NCI-H526 treated with DMSO at 0.1 percent for 48 hours (cell line): Measurements from ENCODE around the gene FOXC1.
A peak's percentile ranks its signal among the peaks of the same experiment; 100 is the strongest.

ENCODE experiments used
- DNase-seq: peaks from one replicate; lab custom pipeline; 2025; lab: John Stamatoyannopoulos, UW

The FOXC1 gene

GRCh38 chr6:1609648-1610496, at the start of gene FOXC1:
Gene FOXC1 (plus strand): TSS chr6:1609915. CDS start chr6:1610446, 531 bp downstream.
- peak; percentile 34 for DNase-seq

DNA sequence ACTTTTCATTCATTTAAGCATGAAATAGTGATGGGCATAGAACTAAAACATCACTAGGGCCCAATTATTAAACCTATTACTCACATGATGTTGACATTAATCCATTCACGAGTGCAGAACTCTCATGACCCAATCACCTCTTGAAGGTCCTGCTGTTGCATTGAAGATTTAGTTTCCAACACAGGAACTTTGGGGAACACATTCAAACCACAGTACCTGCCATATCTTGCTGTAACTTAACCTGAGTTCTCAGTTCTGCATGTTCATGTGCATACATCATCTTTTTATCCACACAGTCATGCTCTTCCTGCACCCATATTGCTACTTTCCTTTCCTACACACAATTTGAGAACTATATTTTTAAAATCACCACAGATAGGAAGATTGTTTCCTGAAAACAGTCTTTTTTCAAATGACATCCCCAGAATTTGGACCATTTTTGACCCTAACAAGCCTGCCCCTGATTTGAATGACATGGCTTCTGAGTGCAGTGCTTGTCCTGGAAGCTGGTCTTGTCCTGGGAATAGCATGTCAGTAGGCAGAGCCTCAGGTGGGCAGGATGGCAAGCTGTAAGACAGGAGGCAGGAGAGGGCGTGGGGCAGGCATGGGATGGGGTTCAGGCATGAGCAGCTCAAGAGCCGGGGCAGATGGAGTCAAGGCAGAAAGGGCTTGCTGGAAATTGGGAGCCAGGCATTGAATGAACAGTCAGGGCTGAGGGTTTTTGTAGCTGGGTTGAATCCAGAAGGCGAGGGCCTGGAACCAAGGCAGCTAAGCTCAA, 49.2 kb upstream of the FOXC1 start:
- DNase-seq, result no peak

GRCh38 chr6:1561355-1561754, 48.4 kb upstream of the FOXC1 start:
- no peak for DNase-seq

DNA sequence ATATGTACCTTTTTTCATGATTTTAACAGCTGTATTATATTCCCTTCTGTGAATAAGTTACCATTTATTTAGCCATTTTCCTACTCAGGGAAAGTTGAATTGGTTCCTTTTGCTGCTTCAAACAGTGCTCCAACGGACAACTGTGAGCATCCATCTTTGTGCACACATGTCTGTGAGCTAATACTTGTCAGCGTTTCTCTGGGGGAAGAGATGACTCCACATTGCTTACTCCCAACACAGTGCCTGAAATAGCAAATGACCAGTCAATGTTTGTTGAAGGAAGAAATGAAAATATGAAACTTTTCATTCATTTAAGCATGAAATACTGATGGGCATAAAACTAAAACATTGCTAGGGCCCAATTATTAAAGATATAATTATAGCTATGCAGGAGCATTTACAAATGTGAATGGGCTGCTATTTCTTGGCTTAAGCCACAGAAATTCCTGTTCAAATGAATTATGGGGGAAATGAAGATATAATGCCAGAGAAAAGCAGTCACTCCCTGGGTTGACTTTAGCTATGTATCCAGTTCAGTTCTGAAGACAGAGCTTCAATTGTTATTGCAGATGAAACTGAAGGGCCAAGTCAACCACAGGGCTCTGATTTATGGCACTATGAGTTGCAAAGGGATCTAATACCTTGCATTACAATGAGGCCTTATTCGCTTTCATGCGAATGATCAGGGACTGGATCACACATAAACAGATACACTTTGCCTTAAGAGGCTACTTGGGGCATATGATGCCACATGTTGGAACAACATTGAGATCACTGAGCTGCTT, 47.4 kb upstream of the FOXC1 start:
- DNase-seq, result no peak

- no peak for DNase-seq
Observed at GRCh38 chr6:1569377-1569776, 40.3 kb upstream of the FOXC1 start.

GRCh38 chr6:1570848-1571247, 38.9 kb upstream of the FOXC1 start:
- DNase-seq, result no peak

DNA sequence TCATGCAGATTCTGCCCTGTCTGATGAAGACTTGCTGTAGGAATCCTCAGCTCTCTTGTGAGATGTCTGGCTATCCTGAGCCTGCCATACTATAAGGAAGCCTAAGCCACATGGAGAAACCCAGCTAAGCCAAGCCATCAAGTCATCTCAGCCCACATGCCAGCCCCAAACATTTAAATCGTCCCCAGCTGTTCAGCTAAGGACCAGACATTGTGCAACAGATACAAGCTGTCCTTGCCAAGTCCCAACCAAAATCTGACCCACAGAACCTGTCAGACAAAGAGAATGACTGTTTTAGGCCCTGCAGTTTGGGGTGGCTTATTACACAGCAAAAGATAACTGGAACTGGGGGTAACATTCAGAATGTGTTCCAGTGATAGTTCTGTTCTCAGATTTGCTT, 36.8 kb upstream of the FOXC1 start:
- no peak for DNase-seq

DNA sequence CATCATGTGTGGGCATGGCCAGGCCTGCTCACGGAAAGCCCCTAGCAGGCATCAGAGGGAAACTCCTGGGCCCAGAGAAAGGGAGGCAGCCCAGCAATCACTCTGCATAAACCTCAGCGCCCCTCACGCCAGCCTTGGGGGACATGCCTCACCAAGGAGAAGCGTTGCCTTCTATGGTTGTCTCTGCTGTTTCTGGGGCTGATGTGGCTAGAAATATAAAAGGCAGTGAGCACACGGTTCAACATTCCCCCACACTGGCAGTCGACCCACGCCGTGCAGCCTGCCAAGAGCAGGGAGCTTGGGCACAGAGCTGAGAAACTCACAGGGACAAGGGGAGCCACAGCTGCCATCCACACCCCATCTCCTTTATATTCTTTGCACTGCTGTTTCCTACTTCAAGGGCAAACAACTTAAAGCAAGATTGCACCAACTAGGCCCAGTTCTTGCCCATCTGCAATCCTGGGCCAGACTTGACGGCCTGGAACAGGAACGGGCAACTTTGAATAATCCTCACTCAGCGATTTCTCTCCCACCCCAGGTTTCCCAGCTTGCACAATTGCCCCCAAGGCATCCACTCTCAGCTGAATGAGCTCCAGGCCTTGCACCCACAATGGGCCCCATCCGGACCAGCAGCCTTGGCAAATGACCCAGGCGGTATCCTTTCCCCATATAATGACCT, 35.5 kb upstream of the FOXC1 start:
- peak; percentile 38 for DNase-seq

GRCh38 chr6:1574890-1575209, 34.9 kb upstream of the FOXC1 start:
- no peak for DNase-seq

DNA sequence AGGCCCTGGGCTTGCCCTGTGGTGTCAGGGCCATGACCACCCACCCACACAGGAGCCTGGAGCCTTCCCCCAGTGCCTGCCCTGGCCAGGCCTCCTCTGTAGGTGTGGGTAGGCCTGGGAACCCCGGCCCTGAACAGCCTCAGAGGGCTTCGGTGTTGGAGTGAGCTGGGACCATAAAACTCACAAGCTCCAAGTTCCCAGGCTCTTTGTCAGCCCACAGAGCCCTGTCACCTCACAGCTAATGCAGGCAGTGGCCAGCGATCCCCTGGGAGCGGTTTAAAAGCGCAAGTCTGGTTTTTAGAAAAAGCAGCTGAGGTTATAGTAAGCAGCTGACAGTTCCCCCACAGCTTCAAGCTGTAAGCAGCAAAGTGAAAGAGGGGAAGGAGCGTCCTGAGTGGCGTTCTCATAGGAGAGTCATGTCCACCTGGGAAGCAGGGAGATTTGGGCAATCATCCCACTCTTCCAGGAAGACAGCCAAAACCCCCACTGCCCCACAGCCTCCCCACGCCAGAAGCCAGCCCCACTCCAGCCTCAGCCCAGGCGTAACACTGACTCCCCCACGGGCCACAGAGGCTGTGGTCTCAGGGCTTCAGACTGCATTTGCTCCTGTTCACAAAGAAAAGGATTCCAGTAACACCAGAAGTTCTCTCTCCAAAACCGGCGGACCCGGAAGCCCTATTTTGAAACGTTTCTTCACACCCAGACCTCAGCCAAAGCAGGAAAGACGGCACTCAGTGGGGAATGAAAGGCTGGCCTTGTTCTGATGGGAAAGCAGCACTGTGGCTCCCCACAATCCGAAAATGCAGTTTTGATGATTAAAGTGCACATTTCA, 34.3 kb upstream of the FOXC1 start:
- peak; percentile 16 for DNase-seq

DNA sequence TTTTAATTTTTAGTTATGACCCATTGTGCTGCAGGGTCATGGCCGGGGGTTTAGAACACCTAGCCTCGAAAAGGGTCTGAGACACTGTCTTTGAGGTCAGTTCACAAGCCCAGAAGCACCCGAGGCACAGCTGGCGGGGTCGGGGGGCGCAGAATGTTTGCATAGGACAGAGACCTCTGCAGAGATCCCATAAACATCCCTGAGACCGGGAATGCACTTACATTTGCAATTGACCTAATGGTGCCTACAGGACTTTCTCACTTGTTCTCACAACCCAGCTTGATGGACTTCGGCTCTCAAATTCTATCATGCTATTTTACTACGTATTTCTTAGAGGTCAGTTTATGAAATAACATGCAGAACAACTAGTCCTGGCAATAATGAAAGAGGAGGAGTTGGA, 33.5 kb upstream of the FOXC1 start:
- no peak for DNase-seq

DNA sequence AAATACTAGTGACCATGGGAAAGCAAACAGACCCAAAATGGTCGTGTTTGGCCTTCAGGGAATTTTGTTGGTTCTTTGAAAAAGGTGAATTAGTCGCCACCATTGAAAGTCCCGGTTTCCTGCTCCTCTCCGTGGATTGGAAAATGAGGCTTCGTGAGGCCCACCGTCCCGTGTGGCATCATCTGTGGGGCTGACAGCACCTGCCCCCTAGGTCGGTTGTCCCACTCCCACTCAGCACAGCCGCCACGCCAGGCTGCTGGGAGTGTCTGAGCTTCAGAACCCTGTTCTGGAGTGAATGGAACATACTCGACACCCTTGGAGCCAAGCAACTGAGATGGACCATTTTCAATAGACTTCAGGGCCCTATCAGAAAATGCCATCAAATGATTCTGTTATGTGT, 33.0 kb upstream of the FOXC1 start:
- DNase-seq, result no peak

DNA sequence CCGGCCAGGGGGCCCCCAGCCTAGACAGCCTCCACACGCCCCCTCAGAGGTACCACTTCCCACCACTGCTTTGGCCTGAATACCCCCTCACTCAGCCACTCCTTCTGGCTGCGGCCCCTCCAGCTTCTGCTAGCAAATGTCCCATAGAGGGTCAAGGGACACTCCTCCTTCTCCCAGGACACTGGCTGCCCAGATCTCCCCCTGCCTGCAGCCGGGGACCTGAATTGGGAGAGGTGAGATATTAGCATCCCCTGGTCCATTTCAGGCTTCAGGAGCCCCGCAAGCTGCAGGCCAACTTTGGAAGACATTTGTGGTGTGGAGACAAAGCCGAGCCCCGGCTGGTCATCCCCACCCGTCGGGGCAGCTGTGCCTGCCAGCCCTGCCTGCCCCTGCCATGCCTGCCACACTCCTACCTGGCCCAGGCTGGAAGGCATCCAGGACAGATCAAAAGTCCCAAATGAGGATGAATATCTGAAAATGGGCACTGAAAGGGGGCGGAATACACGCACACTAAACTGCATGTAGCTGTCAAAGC, 32.5 kb upstream of the FOXC1 start:
- DNase-seq, result no peak

GRCh38 chr6:1577896-1578745, 31.6 kb upstream of the FOXC1 start:
- no peak for DNase-seq

- DNase-seq, result no peak
Observed at GRCh38 chr6:1579096-1579495, 30.6 kb upstream of the FOXC1 start.

DNA sequence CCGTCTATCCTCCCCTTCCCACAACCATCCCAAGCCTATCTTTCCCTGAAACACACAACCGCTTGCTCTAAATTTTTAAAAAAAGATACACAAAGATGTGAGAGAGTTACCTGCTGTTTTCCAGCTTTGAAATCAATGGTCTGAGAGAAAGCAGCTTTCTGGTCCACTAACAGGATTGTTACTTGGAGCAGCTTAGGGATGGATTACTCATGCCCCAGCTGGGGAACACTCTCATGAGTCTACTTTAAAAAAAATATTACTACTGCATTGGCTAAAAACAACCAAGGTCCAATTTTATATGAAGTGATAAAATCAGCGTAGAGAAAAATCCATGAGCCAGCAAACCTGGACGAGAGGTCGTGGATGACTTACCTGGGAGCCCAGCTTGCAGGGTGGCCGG, 29.6 kb upstream of the FOXC1 start:
- DNase-seq, result no peak

DNA sequence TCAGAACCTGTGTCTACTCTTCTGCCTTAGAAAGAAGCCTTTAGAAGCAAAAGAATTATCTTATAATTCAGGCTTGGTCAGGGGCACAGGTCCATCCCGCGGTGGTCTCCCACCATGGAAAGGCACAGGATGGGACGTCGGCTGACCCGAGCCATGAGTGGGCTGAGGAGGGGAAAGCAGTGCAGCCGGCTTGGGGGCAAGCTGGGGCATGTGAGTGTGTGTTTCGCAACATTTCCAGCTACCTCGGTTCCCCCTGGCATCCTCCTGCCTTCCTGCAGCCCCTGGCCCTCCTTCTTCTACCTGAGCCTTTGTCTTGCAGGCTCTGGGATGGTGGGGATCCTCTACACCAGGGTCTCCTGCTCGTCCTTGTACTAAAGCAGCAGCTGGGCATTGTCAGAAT, 29.1 kb upstream of the FOXC1 start:
- no peak for DNase-seq

GRCh38 chr6:1581120-1581991, 28.4 kb upstream of the FOXC1 start:
- no peak for DNase-seq

DNA sequence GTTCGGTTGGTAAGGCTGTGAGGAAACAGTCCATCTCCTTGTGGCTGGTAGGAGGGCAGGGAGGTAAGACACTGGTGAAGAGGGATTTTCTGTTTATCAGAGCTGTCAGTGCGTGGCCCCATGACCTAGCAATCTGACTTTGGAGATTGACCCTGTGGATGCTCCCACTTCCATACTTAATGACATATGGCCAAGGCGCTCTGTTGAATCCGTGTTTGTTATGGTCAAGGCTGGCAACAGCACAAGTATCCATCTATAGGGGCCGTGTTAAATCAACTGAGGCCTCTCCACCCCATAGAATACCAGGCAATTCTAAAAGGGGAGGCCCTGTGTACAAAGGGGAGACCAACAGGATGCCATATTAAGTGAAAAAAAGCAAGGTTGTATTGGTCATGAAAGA, 25.6 kb upstream of the FOXC1 start:
- DNase-seq, result no peak
